Sigmoid colon (tissue), 7 donors: ENCODE measurements around the gene WBP2NL. TPM values are rescaled to one million over a fixed set of nuclear protein-coding genes. Genes with fewer than 3 reads are reported as not detected.

ENCODE experiments used
- DNase-seq: peaks from one replicate; pipeline ENCODE4 v3.0.0-alpha.2; 2019
- H3K27ac ChIP-seq, 4 donors: fragments of 200-600 bp; sonication (generic); one replicate each; pipeline ENCODE4 v1.5.1; 2016 to 2019; ENCODE audit warnings: mild to moderate bottlenecking in 1 of 4
- H3K27me3 ChIP-seq, 3 donors: fragments of 200-600 bp; sonication (generic); one replicate each; pipeline ENCODE4 v1.5.1; 2019; ENCODE audit warnings: mild to moderate bottlenecking in 1 of 3
- H3K36me3 ChIP-seq, 4 donors: fragments of 200-600 bp; sonication (generic); one replicate each; pipeline ENCODE4 v1.5.1; 2016 to 2019
- H3K4me1 ChIP-seq, 4 donors: fragments of 200-600 bp; sonication (generic); one replicate each; pipeline ENCODE4 v1.5.1; 2017 to 2019
- H3K4me3 ChIP-seq, 4 donors: fragments of 200-600 bp; sonication (generic); one replicate each; pipeline ENCODE4 v1.5.1; 2017 to 2019; ENCODE audit warnings: mild to moderate bottlenecking in 2 of 4, moderate library complexity in 1 of 4
- H3K9me3 ChIP-seq, 4 donors: fragments of 200-600 bp in 3 of 4; sonication (generic) in 3 of 4; one replicate each; pipeline versions ENCODE4 v1.5.1 to v1.6.1; 2013 to 2019
- CTCF ChIP-seq, 4 experiments: fragments of 450-650 bp in 3 of 4; fragments of 200-600 bp in 1 of 4; IDR thresholded peaks; one replicate each; pipeline ENCODE4 v1.5.1; 2016 to 2019; ENCODE audit warnings: antibody characterized with exemption in 4 of 4, mild to moderate bottlenecking in 3 of 4, moderate library complexity in 2 of 4
- EP300 ChIP-seq, 4 donors: sonication (generic); formaldehyde crosslinking; IDR thresholded peaks; one replicate each; pipeline ENCODE4 v1.6.1; 2017; ENCODE audit warnings: antibody characterized with exemption in 4 of 4
- POLR2A ChIP-seq, 2 donors: fragments of 450-650 bp; IDR thresholded peaks; one replicate each; pipeline ENCODE4 v1.6.1; 2016; ENCODE audit warnings: antibody characterized with exemption in 2 of 2, mild to moderate bottlenecking in 2 of 2, moderate library complexity in 2 of 2
- POLR2AphosphoS5 ChIP-seq, 4 donors: sonication (generic); formaldehyde crosslinking; IDR thresholded peaks; one replicate each; pipeline ENCODE4 v1.6.1; 2017; ENCODE audit warnings: antibody characterized with exemption in 4 of 4
- WGBS, 2 donors: extraction: QIAGEN DNeasy Blood & Tissue Kit; methylation state at CpG; one replicate each; pipeline ENCODE4 v1.1.7; 2013; 5-methylcytosine and 5-hydroxymethylcytosine counted together
- intact Hi-C: fragments of 100-400 bp; cut with DNase I; formaldehyde crosslinking; loops from one replicate; pipeline ENCODE4 v1.15.1; 2023
- polyA plus RNA-seq, 3 donors: library from polyadenylated mRNA; stranded (reverse); fragments of 200-250 nt; gene quantifications; one replicate each; pipeline ENCODE4 v1.2.3, GENCODE V29; 2013
- total RNA-seq, 4 donors: library from RNA; depleted of rRNA; stranded (reverse); fragments of >200 nt; gene quantifications; one replicate each; pipeline ENCODE4 v1.1.0, GENCODE V29; 2016
- donor health status: healthy with polysubstance abuse.
- donor health status: Bipolar disorder and iron deficiency.
- donor health status: healthy.

WBP2NL gene
- total and polyA plus RNA-seq, 7 donors: 0.71 to 2.8 (median 0.92) TPM; not detected in 1

GRCh38 chr22:42072606-42073330, 74.2 kb downstream of the WBP2NL start:
- 96% methylated on average over 8 of the region's 8 CpGs for WGBS, 2 donors
- no peaks in the 10 kb centered on the region for H3K9me3 ChIP-seq
- H3K27ac ChIP-seq: peak overlapping the region in 3 of 4 donors; percentile 17 to 93 (median 18)
- TF ChIP-seq POLR2AphosphoS5 (IDR thresholded peaks at IDR 0.05): no peak
- H3K36me3 ChIP-seq: peaks cover under 1 to 25% (median 7%) of the 10 kb centered on the region in 4 donors
- no peaks in the 10 kb centered on the region for H3K27me3 ChIP-seq
- H3K4me3 ChIP-seq: no peak overlapping the region
- H3K4me1 ChIP-seq: peaks cover 0 to 52% (median 44%) of the 10 kb centered on the region in 4 donors
- intact Hi-C loops: loop anchor here (10.0 kb wide), 1 partner anchor 388 kb away; the partner anchor contains the start of gene SNU13
- no peak for DNase-seq

GRCh38 chr22:42073621-42074041, 75.0 kb downstream of the WBP2NL start:
- DNase-seq: no peak
- H3K27me3 ChIP-seq: no peaks in the 10 kb centered on the region
- peaks cover 0 to 61% (median 53%) of the 10 kb centered on the region in 4 donors for H3K4me1 ChIP-seq
- peaks cover 0 to 20% (median 6%) of the 10 kb centered on the region in 4 donors for H3K36me3 ChIP-seq
- 75 to 80% methylated on average over 14 of the region's 14 CpGs for WGBS, 2 donors
- H3K27ac ChIP-seq: peak overlapping the region; percentile 90 to 93 (median 92)
- intact Hi-C loops: loop anchor here (10.0 kb wide), 1 partner anchor 389 kb away; the partner anchor contains the start of gene SNU13
- H3K4me3 ChIP-seq: peak overlapping the region; percentile 74 to 82 (median 78)
- H3K9me3 ChIP-seq: no peaks in the 10 kb centered on the region
- TF ChIP-seq POLR2AphosphoS5 (IDR thresholded peaks at IDR 0.05): no peak
- TF ChIP-seq EP300 (IDR thresholded peaks at IDR 0.05): no peak
- no peak for TF ChIP-seq POLR2A (IDR thresholded peaks at IDR 0.05)
- no peak for TF ChIP-seq CTCF (IDR thresholded peaks at IDR 0.05)

GRCh38 chr22:42074132-42074811, 75.7 kb downstream of the WBP2NL start, which contains the start of gene PHETA2:
Gene PHETA2 (plus strand): TSS chr22:42074248. CDS start chr22:42077294, 3,046 bp downstream.
- Histone ChIP-seq H3K4me3 (peak within 1 kb of the TSS; percentile 74 to 82 (median 78)), H3K9me3 (no peaks in the 10 kb centered on the region), H3K27me3 (no peaks in the 10 kb centered on the region), H3K4me1 (peaks cover 0 to 64% (median 57%) of the 10 kb centered on the region in 4 donors), H3K27ac (peak within 1 kb of the TSS; percentile 90 to 93 (median 92)), H3K36me3 (peaks cover 0 to 20% (median 6%) of the 10 kb centered on the region in 4 donors)
- no peak for TF ChIP-seq POLR2A (IDR thresholded peaks at IDR 0.05)
- TF ChIP-seq CTCF (IDR thresholded peaks at IDR 0.05): peak in 3 of 4 experiments; percentile 53 to 70 (median 56)
- peak in 1 of 4 donors; percentile 47 for TF ChIP-seq POLR2AphosphoS5 (IDR thresholded peaks at IDR 0.05)
- no peak for TF ChIP-seq EP300 (IDR thresholded peaks at IDR 0.05)
- DNase-seq: no peak
- intact Hi-C loops: loop anchor here (10.0 kb wide), 1 partner anchor 389 kb away; the partner anchor contains the start of gene SNU13
- WGBS, 2 donors: 1% methylated on average over 55 of the region's 55 CpGs

GRCh38 chr22:42074846-42075676, 76.5 kb downstream of the WBP2NL start:
- Histone ChIP-seq H3K36me3 (peaks cover 0 to 20% (median 6%) of the 10 kb centered on the region in 4 donors), H3K4me3 (peak overlapping the region; percentile 74 to 82 (median 78)), H3K4me1 (peaks cover 0 to 56% (median 51%) of the 10 kb centered on the region in 4 donors), H3K27ac (peak overlapping the region; percentile 90 to 93 (median 92)), H3K27me3 (no peaks in the 10 kb centered on the region), H3K9me3 (no peaks in the 10 kb centered on the region)
- intact Hi-C loops: loop anchor here (5.0 to 10.0 kb wide), 2 partner anchors 292 to 390 kb away; partner anchors contain the start of gene SNU13
- TF ChIP-seq EP300 (IDR thresholded peaks at IDR 0.05): no peak
- TF ChIP-seq POLR2AphosphoS5 (IDR thresholded peaks at IDR 0.05): no peak
- TF ChIP-seq CTCF (IDR thresholded peaks at IDR 0.05): no peak
- TF ChIP-seq POLR2A (IDR thresholded peaks at IDR 0.05): no peak
- 58 to 73% methylated on average over 9 of the region's 9 CpGs for WGBS, 2 donors
- no peak for DNase-seq
